ENCODE data around the gene ESRRA.

Gene ESRRA

GRCh38 chr11:64358536-64358906 lies 53.2 kb downstream of the ESRRA start:
- H3K4me3 ChIP-seq (ENCODE audit: low read depth, low read length): peak overlapping the region; percentile 81
- no peaks in the 10 kb centered on the region for H3K9me3 ChIP-seq (ENCODE audit: control insufficient read depth, insufficient read depth, low read length)
- peaks cover 21% of the 10 kb centered on the region for H3K4me1 ChIP-seq (ENCODE audit: control insufficient read depth, insufficient read depth, low read length)
- H3K36me3 ChIP-seq (ENCODE audit: control insufficient read depth, insufficient read depth, low read length): peaks cover 27% of the 10 kb centered on the region
- no peaks in the 10 kb centered on the region for H3K27me3 ChIP-seq (ENCODE audit: control insufficient read depth, insufficient read depth, low read length)
- H3K9ac ChIP-seq (ENCODE audit: low read depth, low read length): no peak overlapping the region
- peak overlapping the region; percentile 57 for H3K27ac ChIP-seq (ENCODE audit: low read depth, low read length)

GRCh38 chr11:64358907-64359711 lies 53.8 kb downstream of the ESRRA start, which contains the start of gene RPS6KA4:
Gene RPS6KA4 (plus strand): TSS chr11:64359162. CDS start chr11:64359236, 74 bp downstream.
- Histone ChIP-seq H3K9me3 (ENCODE audit: control insufficient read depth, insufficient read depth, low read length) (no peaks in the 10 kb centered on the region), H3K9ac (ENCODE audit: low read depth, low read length) (peak within 1 kb of the TSS; percentile 69), H3K4me3 (ENCODE audit: low read depth, low read length) (peak within 1 kb of the TSS; percentile 81), H3K27me3 (ENCODE audit: control insufficient read depth, insufficient read depth, low read length) (no peaks in the 10 kb centered on the region), H3K36me3 (ENCODE audit: control insufficient read depth, insufficient read depth, low read length) (peaks cover 32% of the 10 kb centered on the region), H3K27ac (ENCODE audit: low read depth, low read length) (peak within 1 kb of the TSS; percentile 57), H3K4me1 (ENCODE audit: control insufficient read depth, insufficient read depth, low read length) (peaks cover 21% of the 10 kb centered on the region)

DNA sequence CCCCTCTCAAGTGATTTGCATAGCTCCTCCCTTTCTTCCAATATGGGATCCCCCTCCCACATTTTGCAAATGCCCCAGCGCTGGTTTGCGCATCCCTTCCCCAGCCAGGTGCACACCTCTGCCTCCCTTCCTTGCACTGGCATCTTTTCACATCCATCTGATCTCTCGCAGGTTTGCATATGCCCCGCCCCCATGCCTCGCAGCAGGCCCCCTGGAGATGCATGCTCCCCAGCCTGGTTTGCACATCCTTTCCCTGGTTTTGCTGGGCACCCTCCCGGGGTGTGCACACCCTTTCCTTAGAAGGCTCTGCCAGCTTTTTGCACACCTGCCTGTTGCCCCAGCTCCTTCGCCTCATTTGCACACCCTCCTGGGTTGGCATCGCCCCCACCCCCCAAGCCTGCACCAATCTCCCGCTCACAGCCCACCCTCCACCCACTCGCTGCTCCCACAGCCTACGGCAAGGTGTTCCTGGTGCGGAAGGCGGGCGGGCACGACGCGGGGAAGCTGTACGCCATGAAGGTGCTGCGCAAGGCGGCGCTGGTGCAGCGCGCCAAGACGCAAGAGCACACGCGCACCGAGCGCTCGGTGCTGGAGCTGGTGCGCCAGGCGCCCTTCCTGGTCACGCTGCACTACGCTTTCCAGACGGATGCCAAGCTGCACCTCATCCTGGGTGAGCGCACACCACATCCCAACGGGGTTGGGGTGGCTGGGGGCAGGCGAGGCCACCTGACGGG lies 54.6 kb downstream of the ESRRA start:
- Histone ChIP-seq H3K9ac (ENCODE audit: low read depth, low read length) (no peak overlapping the region), H3K27me3 (ENCODE audit: control insufficient read depth, insufficient read depth, low read length) (no peaks in the 10 kb centered on the region), H3K9me3 (ENCODE audit: control insufficient read depth, insufficient read depth, low read length) (no peaks in the 10 kb centered on the region), H3K36me3 (ENCODE audit: control insufficient read depth, insufficient read depth, low read length) (peaks cover 35% of the 10 kb centered on the region), H3K27ac (ENCODE audit: low read depth, low read length) (no peak overlapping the region), H3K4me3 (ENCODE audit: low read depth, low read length) (peak overlapping the region; percentile 81), H3K4me1 (ENCODE audit: control insufficient read depth, insufficient read depth, low read length) (peaks cover 21% of the 10 kb centered on the region)

- Histone ChIP-seq H3K9me3 (ENCODE audit: control insufficient read depth, insufficient read depth, low read length) (no peaks in the 10 kb centered on the region), H3K27me3 (ENCODE audit: control insufficient read depth, insufficient read depth, low read length) (no peaks in the 10 kb centered on the region), H3K4me3 (ENCODE audit: low read depth, low read length) (no peak overlapping the region), H3K9ac (ENCODE audit: low read depth, low read length) (no peak overlapping the region), H3K27ac (ENCODE audit: low read depth, low read length) (no peak overlapping the region), H3K36me3 (ENCODE audit: control insufficient read depth, insufficient read depth, low read length) (peaks cover 41% of the 10 kb centered on the region), H3K4me1 (ENCODE audit: control insufficient read depth, insufficient read depth, low read length) (peaks cover 18% of the 10 kb centered on the region)
Observed at GRCh38 chr11:64360448-64360921, 55.2 kb downstream of the ESRRA start.

GRCh38 chr11:64361659-64362058 lies 56.3 kb downstream of the ESRRA start:
- H3K9ac ChIP-seq (ENCODE audit: low read depth, low read length): no peak overlapping the region
- peaks cover 45% of the 10 kb centered on the region for H3K36me3 ChIP-seq (ENCODE audit: control insufficient read depth, insufficient read depth, low read length)
- H3K4me3 ChIP-seq (ENCODE audit: low read depth, low read length): no peak overlapping the region
- H3K27ac ChIP-seq (ENCODE audit: low read depth, low read length): no peak overlapping the region
- peaks cover 16% of the 10 kb centered on the region for H3K4me1 ChIP-seq (ENCODE audit: control insufficient read depth, insufficient read depth, low read length)
- H3K9me3 ChIP-seq (ENCODE audit: control insufficient read depth, insufficient read depth, low read length): no peaks in the 10 kb centered on the region
- H3K27me3 ChIP-seq (ENCODE audit: control insufficient read depth, insufficient read depth, low read length): no peaks in the 10 kb centered on the region

DNA sequence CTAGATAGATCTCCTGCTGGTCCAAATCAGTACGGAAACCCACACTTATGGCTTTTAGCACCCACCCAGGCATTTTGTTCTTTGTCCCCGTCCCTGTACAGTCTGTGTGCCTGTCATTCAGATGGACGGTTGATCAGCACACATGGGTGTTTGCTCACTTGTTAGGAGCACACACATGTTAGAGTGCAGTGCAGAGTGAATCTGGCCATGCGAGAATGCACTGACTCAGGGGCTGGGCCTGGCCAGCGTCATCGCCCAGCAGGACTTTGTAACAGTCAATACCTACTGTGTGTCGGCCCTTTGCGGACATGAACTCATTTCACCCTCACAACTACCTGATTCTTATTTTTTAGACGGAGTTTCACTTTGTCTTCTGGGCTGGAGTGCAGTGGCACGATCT lies 57.0 kb downstream of the ESRRA start:
- H3K4me3 ChIP-seq (ENCODE audit: low read depth, low read length): no peak overlapping the region
- no peak overlapping the region for H3K27ac ChIP-seq (ENCODE audit: low read depth, low read length)
- H3K9me3 ChIP-seq (ENCODE audit: control insufficient read depth, insufficient read depth, low read length): no peaks in the 10 kb centered on the region
- no peak overlapping the region for H3K9ac ChIP-seq (ENCODE audit: low read depth, low read length)
- peaks cover 12% of the 10 kb centered on the region for H3K4me1 ChIP-seq (ENCODE audit: control insufficient read depth, insufficient read depth, low read length)
- H3K36me3 ChIP-seq (ENCODE audit: control insufficient read depth, insufficient read depth, low read length): peaks cover 50% of the 10 kb centered on the region
- H3K27me3 ChIP-seq (ENCODE audit: control insufficient read depth, insufficient read depth, low read length): no peaks in the 10 kb centered on the region

GRCh38 chr11:64364435-64364834 lies 59.1 kb downstream of the ESRRA start:
- Histone ChIP-seq H3K9me3 (ENCODE audit: control insufficient read depth, insufficient read depth, low read length) (no peaks in the 10 kb centered on the region), H3K36me3 (ENCODE audit: control insufficient read depth, insufficient read depth, low read length) (peaks cover 55% of the 10 kb centered on the region), H3K9ac (ENCODE audit: low read depth, low read length) (no peak overlapping the region), H3K4me1 (ENCODE audit: control insufficient read depth, insufficient read depth, low read length) (peaks cover 4% of the 10 kb centered on the region; the same call in 1 of the 2 replicates), H3K27ac (ENCODE audit: low read depth, low read length) (no peak overlapping the region), H3K27me3 (ENCODE audit: control insufficient read depth, insufficient read depth, low read length) (no peaks in the 10 kb centered on the region), H3K4me3 (ENCODE audit: low read depth, low read length) (no peak overlapping the region)

GRCh38 chr11:64364911-64365310 lies 59.6 kb downstream of the ESRRA start:
- peaks cover under 1% of the 10 kb centered on the region; the same call in 1 of the 2 replicates for H3K4me1 ChIP-seq (ENCODE audit: control insufficient read depth, insufficient read depth, low read length)
- H3K27me3 ChIP-seq (ENCODE audit: control insufficient read depth, insufficient read depth, low read length): no peaks in the 10 kb centered on the region
- H3K36me3 ChIP-seq (ENCODE audit: control insufficient read depth, insufficient read depth, low read length): peaks cover 55% of the 10 kb centered on the region
- no peak overlapping the region for H3K4me3 ChIP-seq (ENCODE audit: low read depth, low read length)
- no peak overlapping the region for H3K9ac ChIP-seq (ENCODE audit: low read depth, low read length)
- no peaks in the 10 kb centered on the region for H3K9me3 ChIP-seq (ENCODE audit: control insufficient read depth, insufficient read depth, low read length)
- H3K27ac ChIP-seq (ENCODE audit: low read depth, low read length): no peak overlapping the region
